ENCODE results near the gene KHDC4. TPM values are rescaled to one million over a fixed set of nuclear protein-coding genes. Genes with fewer than 3 reads are reported as not detected.
A peak's percentile ranks its signal among the peaks of the same experiment; 100 is the strongest.

The KHDC4 gene
- total and polyA plus RNA-seq, 9 of the 15 experiments (the other 6 are each of a cell fraction or from before 2014, with no cell fraction given), result 12.1 to 185 (median 65.6) TPM

DNA sequence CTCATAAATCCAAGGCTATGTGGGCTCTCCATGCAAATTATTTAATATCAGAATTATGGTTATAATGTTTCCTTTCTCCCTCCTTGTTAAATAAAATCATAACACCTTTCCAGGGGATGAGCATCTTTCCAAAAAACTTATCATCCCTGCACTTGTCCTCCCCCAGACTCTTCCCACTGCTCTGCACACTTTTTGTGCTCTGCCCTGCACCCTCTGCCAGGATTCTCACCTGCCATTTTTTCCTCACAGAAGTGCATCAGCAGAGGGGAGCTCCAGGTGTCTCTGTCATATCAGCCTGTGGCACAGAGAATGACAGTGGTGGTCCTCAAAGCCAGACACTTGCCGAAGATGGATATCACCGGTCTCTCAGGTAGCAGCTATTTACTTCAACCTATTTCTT lies 54.0 kb downstream of the KHDC4 start:
- Histone ChIP-seq H3K9ac (ENCODE audit: insufficient read depth in 1 of 2, low read depth in 2 of 2, low read length in 2 of 2) (no peak overlapping the region), H3K4me3 (no peak overlapping the region), H3K4me2 (ENCODE audit: insufficient read depth, low read length) (no peak overlapping the region), H3K27me3 (ENCODE audit: control insufficient read depth in 2 of 2, insufficient read depth in 2 of 2, low read length in 2 of 2) (no peaks in the 10 kb centered on the region; a peak in 1 of 5 replicates), H3K9me1 (ENCODE audit: control insufficient read depth, insufficient read depth, low read length) (no peaks in the 10 kb centered on the region), H3K79me2 (ENCODE audit: control insufficient read depth, insufficient read depth, low read length) (no peaks in the 10 kb centered on the region), H4K20me1 (replicated peaks; ENCODE audit: control insufficient read depth, insufficient read depth, low read length) (no peaks in the 10 kb centered on the region), H2AFZ (ENCODE audit: low read depth, low read length) (no peak overlapping the region), H3K27ac (ENCODE audit: extremely low read depth, low read depth, low read length) (no peak overlapping the region), H3K36me3 (ENCODE audit: control insufficient read depth, insufficient read depth, low read length) (no peaks in the 10 kb centered on the region), H3K4me1 (replicated peaks in 1 of 2; ENCODE audit: control insufficient read depth in 2 of 2, insufficient read depth in 2 of 2, low read length in 2 of 2) (peaks cover 8 to 23% of the 10 kb centered on the region in 2 experiments; a peak in 4 of 5 replicates), H3K9me3 (replicated peaks; ENCODE audit: control insufficient read depth, insufficient read depth, low read depth, low read length) (no peaks in the 10 kb centered on the region)
- FAIRE-seq (no peak), ATAC-seq (no peak), DNase-seq (ENCODE audit: extremely low read depth in 1 of 4, low spot score in 3 of 4) (no peak)
- intact Hi-C loops (cut with micrococcal nuclease), result no loop called here
- 64% methylated on average over 2 of the region's 2 CpGs for WGBS (ENCODE audit: insufficient coverage, low coverage, missing lambda C conversion rate)
- in situ Hi-C loops (cut with MboI), result no loop called here
- ChIA-PET CTCF (ENCODE audit: low intra/inter-chr PET ratio) (no interaction called here), POLR2A (no interaction called here)
- TF ChIP-seq HDAC6 (IDR thresholded peaks at IDR 0.05; ENCODE audit: low read depth, low read length), result no peak
- TF ChIP-seq, protein P1, sequence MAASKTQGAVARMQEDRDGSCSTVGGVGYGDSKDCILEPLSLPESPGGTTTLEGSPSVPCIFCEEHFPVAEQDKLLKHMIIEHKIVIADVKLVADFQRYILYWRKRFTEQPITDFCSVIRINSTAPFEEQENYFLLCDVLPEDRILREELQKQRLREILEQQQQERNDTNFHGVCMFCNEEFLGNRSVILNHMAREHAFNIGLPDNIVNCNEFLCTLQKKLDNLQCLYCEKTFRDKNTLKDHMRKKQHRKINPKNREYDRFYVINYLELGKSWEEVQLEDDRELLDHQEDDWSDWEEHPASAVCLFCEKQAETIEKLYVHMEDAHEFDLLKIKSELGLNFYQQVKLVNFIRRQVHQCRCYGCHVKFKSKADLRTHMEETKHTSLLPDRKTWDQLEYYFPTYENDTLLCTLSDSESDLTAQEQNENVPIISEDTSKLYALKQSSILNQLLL (CRISPR knock-in tag; IDR thresholded peaks at IDR 0.05; ENCODE audit: borderline replicate concordance), result no peak
- BruUV-seq (replicated peaks), result no TSS peak

DNA sequence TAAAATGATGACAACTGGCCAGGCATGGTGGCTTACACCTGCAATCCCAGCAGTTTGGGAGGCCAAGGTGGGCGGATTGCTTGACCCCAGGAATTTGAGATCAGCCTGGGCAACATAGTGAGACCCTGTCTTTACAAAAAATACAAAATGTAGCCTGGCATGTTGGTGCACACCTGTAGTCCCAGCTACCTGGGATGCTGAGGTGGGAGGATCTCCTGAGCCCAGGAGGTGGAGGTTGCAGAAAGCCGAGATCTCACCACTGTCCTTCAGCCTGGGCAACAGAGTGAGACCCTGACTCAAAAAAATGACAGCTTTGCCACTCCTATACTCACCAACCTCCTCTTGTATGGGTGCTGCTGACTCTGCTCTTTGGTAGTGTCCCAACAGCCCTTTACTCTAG lies 56.3 kb downstream of the KHDC4 start:
- intact Hi-C loops (cut with micrococcal nuclease) (no loop called here), in situ Hi-C loops (cut with MboI) (no loop called here)
- Histone ChIP-seq H3K27me3 (ENCODE audit: control insufficient read depth in 2 of 2, insufficient read depth in 2 of 2, low read length in 2 of 2) (no peaks in the 10 kb centered on the region; a peak in 1 of 5 replicates), H3K9me1 (ENCODE audit: control insufficient read depth, insufficient read depth, low read length) (no peaks in the 10 kb centered on the region), H3K4me2 (ENCODE audit: insufficient read depth, low read length) (no peak overlapping the region), H3K79me2 (ENCODE audit: control insufficient read depth, insufficient read depth, low read length) (no peaks in the 10 kb centered on the region), H3K27ac (ENCODE audit: extremely low read depth, low read depth, low read length) (no peak overlapping the region), H3K36me3 (ENCODE audit: control insufficient read depth, insufficient read depth, low read length) (no peaks in the 10 kb centered on the region), H3K9ac (ENCODE audit: insufficient read depth in 1 of 2, low read depth in 2 of 2, low read length in 2 of 2) (no peak overlapping the region), H4K20me1 (replicated peaks; ENCODE audit: control insufficient read depth, insufficient read depth, low read length) (no peaks in the 10 kb centered on the region), H3K9me3 (replicated peaks; ENCODE audit: control insufficient read depth, insufficient read depth, low read depth, low read length) (no peaks in the 10 kb centered on the region), H3K4me3 (no peak overlapping the region), H3K4me1 (replicated peaks in 1 of 2; ENCODE audit: control insufficient read depth in 2 of 2, insufficient read depth in 2 of 2, low read length in 2 of 2) (peaks cover 4 to 6% of the 10 kb centered on the region in 2 experiments; a peak in 4 of 5 replicates), H2AFZ (ENCODE audit: low read depth, low read length) (no peak overlapping the region)
- peak; percentile 21; the same call in 1 of the 2 replicates for TF ChIP-seq ZNF121 (CRISPR knock-in tag; conservative IDR thresholded peaks at IDR 0.05)
- TF ChIP-seq, protein P2, sequence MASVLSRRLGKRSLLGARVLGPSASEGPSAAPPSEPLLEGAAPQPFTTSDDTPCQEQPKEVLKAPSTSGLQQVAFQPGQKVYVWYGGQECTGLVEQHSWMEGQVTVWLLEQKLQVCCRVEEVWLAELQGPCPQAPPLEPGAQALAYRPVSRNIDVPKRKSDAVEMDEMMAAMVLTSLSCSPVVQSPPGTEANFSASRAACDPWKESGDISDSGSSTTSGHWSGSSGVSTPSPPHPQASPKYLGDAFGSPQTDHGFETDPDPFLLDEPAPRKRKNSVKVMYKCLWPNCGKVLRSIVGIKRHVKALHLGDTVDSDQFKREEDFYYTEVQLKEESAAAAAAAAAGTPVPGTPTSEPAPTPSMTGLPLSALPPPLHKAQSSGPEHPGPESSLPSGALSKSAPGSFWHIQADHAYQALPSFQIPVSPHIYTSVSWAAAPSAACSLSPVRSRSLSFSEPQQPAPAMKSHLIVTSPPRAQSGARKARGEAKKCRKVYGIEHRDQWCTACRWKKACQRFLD (CRISPR knock-in tag; IDR thresholded peaks at IDR 0.05), result no peak
- ATAC-seq, result no peak
- ChIA-PET POLR2A (interaction anchor here (0.6 to 1.7 kb wide), 3 partner anchors 13 to 29 kb away, joined by 3 to 4 read pairs (median 3); no protein-coding TSS in a partner anchor), CTCF (ENCODE audit: low intra/inter-chr PET ratio) (no interaction called here)
- no peak for FAIRE-seq
- WGBS (ENCODE audit: insufficient coverage, low coverage, missing lambda C conversion rate), result 60% methylated on average over 2 of the region's 2 CpGs
- no peak for DNase-seq (ENCODE audit: extremely low read depth in 1 of 4, low spot score in 3 of 4)
- BruUV-seq (replicated peaks), result no TSS peak

Measured in K562 (cell line).